SK-N-SH treated with all-trans-retinoic acid at 6 μM for 48 hours (cell line): ENCODE data around the gene MEIS2.

Experiments
- ATAC-seq: fragments of 200-7000 bp; cut with Tn5 transposase; 3 replicates; pipeline ENCODE4 v1.9.1; 2020; ENCODE audit warnings: mild to moderate bottlenecking, moderate library complexity
- ARNTL ChIP-seq: fragments of 450-650 bp; formaldehyde crosslinking; IDR thresholded peaks from 2 replicates; pipeline ENCODE4 v1.5.0; 2020; ENCODE audit warnings: low read depth, mild to moderate bottlenecking, moderate library complexity, borderline replicate concordance
- CSDC2 ChIP-seq: fragments of 250-450 bp; sonication (Bioruptor Pico); IDR thresholded peaks from 2 replicates; pipeline ENCODE4 v1.5.0; 2020; ENCODE audit warnings: mild to moderate bottlenecking, moderate library complexity
- ESRRG ChIP-seq: fragments of 250-450 bp; sonication (Bioruptor Pico); IDR thresholded peaks from 2 replicates; pipeline ENCODE4 v1.6.1; 2021; ENCODE audit warnings: mild to moderate bottlenecking
- GLIS3 ChIP-seq: fragments of 250-450 bp; sonication (Bioruptor Pico); IDR thresholded peaks from 2 replicates; pipeline ENCODE4 v1.5.0; 2020; ENCODE audit warnings: mild to moderate bottlenecking, moderate library complexity
- ISL1 ChIP-seq: fragments of 250-450 bp; sonication (Bioruptor Pico); IDR thresholded peaks from 2 replicates; pipeline ENCODE4 v2.1.2; 2022; ENCODE audit warnings: mild to moderate bottlenecking, moderate library complexity
- OSR1 ChIP-seq: fragments of 250-450 bp; sonication (Bioruptor Pico); IDR thresholded peaks from 2 replicates; pipeline ENCODE4 v1.8.0; 2022; ENCODE audit warnings: moderate library complexity, mild to moderate bottlenecking, inconsistent platforms
- PATZ1 ChIP-seq: fragments of 250-450 bp; sonication (Bioruptor Pico); IDR thresholded peaks from 2 replicates; pipeline ENCODE4 v1.8.0; 2020; ENCODE audit warnings: mild to moderate bottlenecking, moderate library complexity, borderline replicate concordance
- PPARA ChIP-seq: fragments of 250-450 bp; sonication (Bioruptor Pico); IDR thresholded peaks from 2 replicates; pipeline ENCODE4 v1.5.0; 2020; ENCODE audit warnings: mild to moderate bottlenecking, borderline replicate concordance
- RARB ChIP-seq: fragments of 250-450 bp; sonication (Bioruptor Pico); IDR thresholded peaks from 2 replicates; pipeline ENCODE4 v1.8.0; 2021; ENCODE audit warnings: mild to moderate bottlenecking, moderate library complexity
- TCF4 ChIP-seq: fragments of 250-450 bp; sonication (Bioruptor Pico); IDR thresholded peaks from 2 replicates; pipeline ENCODE4 v1.8.0; 2021; ENCODE audit warnings: mild to moderate bottlenecking, moderate library complexity, borderline replicate concordance
- TOX ChIP-seq: fragments of 250-450 bp; sonication (Bioruptor Pico); IDR thresholded peaks from 2 replicates; pipeline ENCODE4 v1.8.0; 2021; ENCODE audit warnings: mild to moderate bottlenecking, moderate library complexity, borderline replicate concordance
- TSHZ2 ChIP-seq: fragments of 250-450 bp; sonication (Bioruptor Pico); IDR thresholded peaks from 2 replicates; pipeline ENCODE4 v1.5.0; 2020; ENCODE audit warnings: mild to moderate bottlenecking, moderate library complexity
- ZC3H10 ChIP-seq: fragments of 250-450 bp; sonication (Bioruptor Pico); IDR thresholded peaks from 2 replicates; pipeline ENCODE4 v1.5.1; 2021; ENCODE audit warnings: mild to moderate bottlenecking, moderate library complexity
- ZFP3 ChIP-seq: fragments of 250-450 bp; sonication (Bioruptor Pico); IDR thresholded peaks from 2 replicates; pipeline ENCODE4 v1.5.0; 2020; ENCODE audit warnings: mild to moderate bottlenecking, moderate library complexity
- ZFP30 ChIP-seq: fragments of 450-650 bp; formaldehyde crosslinking; IDR thresholded peaks from 2 replicates; pipeline ENCODE4 v1.5.0; 2022; ENCODE audit warnings: mild to moderate bottlenecking, moderate library complexity
- ZNF565 ChIP-seq: fragments of 450-650 bp; formaldehyde crosslinking; conservative IDR thresholded peaks from 2 replicates; pipeline ENCODE4 v1.5.0; 2020; ENCODE audit warnings: low read depth, mild to moderate bottlenecking, moderate library complexity
- ZNF70 ChIP-seq: fragments of 450-650 bp; formaldehyde crosslinking; IDR thresholded peaks from 2 replicates; pipeline ENCODE4 v1.5.0; 2020; ENCODE audit warnings: mild to moderate bottlenecking, moderate library complexity
- TF ChIP-seq, protein P1 (sequence below): fragments of 250-450 bp; sonication (Bioruptor Pico); IDR thresholded peaks from 2 replicates; pipeline ENCODE4 v1.5.1; 2020; ENCODE audit warnings: low read depth, mild to moderate bottlenecking, moderate library complexity
- TF ChIP-seq, protein P2 (sequence below): fragments of 250-450 bp; sonication (Bioruptor Pico); IDR thresholded peaks from 2 replicates; pipeline ENCODE4 v1.8.0; 2021; ENCODE audit warnings: low read depth, mild to moderate bottlenecking, moderate library complexity, borderline replicate concordance
- TF ChIP-seq, protein P3 (sequence below): fragments of 250-450 bp; sonication (Bioruptor Pico); IDR thresholded peaks from 2 replicates; pipeline ENCODE4 v1.5.1; 2021; ENCODE audit warnings: mild to moderate bottlenecking, moderate library complexity

MEIS2 gene

DNA sequence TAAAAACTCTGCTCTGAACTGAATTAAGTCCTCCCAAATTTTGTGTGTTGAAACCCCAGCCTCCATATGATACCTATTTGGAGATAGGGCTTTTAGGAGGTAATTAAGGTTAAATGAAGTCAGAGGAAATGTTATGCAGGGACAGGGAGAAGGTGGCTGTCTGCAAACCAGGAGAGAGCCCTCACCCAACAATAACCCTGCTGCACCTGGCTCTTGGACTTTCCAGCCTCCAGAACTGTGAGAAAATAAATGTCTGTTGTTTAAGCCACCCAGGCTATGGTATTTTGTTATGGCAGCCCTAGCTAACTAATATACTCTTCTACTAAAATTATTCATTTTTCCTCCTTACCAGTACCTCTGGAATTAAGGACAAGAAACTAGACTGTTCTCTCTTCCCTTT lies 79.5 kb downstream of the MEIS2 start:
- no peak for TF ChIP-seq ARNTL (CRISPR knock-in tag)
- no peak for TF ChIP-seq CSDC2 (CRISPR knock-in tag)
- no peak for TF ChIP-seq ZNF565 (CRISPR knock-in tag)
- no peak for TF ChIP-seq PATZ1 (CRISPR knock-in tag)
- no peak for TF ChIP-seq ZC3H10 (CRISPR knock-in tag)
- no peak for TF ChIP-seq ZFP3 (CRISPR knock-in tag)
- no peak for TF ChIP-seq RARB
- TF ChIP-seq, protein P1, sequence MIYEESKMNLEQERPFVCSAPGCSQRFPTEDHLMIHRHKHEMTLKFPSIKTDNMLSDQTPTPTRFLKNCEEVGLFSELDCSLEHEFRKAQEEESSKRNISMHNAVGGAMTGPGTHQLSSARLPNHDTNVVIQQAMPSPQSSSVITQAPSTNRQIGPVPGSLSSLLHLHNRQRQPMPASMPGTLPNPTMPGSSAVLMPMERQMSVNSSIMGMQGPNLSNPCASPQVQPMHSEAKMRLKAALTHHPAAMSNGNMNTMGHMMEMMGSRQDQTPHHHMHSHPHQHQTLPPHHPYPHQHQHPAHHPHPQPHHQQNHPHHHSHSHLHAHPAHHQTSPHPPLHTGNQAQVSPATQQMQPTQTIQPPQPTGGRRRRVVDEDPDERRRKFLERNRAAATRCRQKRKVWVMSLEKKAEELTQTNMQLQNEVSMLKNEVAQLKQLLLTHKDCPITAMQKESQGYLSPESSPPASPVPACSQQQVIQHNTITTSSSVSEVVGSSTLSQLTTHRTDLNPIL (CRISPR knock-in tag), result no peak
- no peak for TF ChIP-seq ESRRG
- TF ChIP-seq ISL1 (CRISPR knock-in tag), result no peak
- TF ChIP-seq ZNF70 (CRISPR knock-in tag), result no peak

DNA sequence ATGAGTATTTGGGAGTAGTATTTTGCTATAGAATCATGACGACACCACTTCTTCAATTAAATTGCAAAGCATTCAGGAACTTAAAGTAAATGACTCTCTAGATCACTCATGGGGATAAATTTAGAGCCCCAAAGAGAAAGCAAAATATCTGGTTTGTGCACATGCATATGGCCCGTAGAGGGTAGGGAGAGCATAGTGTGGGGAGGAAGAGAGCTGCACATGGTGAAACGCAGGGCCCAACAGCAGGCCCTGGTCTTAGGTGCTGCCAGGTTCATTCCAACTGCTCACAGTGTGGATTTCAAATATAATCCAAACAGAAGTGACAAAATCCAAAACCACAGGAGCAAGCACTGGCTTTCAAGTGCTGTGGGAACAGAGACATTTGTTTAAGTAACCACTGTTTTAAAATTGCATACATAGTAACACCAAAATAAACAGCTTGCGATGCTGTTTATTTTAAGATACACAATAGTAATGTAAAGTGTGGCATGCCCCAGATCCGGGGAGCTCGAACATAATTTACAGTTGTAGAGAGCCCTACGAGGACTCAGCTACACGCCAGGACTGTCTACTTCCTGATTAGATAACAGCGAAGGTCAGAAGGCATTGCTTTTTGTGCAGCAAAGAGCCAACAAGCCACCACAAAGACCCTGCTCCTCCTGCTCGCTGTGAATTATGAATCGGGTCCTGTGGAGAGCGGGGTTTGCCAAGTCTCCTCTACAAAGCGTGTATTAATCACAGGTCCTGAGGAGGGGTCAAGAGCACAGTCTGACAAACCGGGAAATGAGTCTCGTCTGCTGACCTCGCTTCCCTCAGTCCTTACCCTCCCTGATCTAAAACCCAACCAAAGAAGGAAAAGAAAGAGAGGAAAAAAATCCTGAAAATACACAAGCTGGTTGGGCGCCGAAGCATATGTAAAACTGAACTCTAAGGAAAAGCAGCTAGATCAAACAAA lies 80.6 kb downstream of the MEIS2 start:
- peak; percentile 9 for ATAC-seq
- TF ChIP-seq TOX (CRISPR knock-in tag) (no peak), CSDC2 (CRISPR knock-in tag) (no peak), ZC3H10 (CRISPR knock-in tag) (no peak), ZFP3 (CRISPR knock-in tag) (no peak), RARB (no peak), OSR1 (no peak), TCF4 (CRISPR knock-in tag) (no peak), ZNF70 (CRISPR knock-in tag) (no peak), ZFP30 (CRISPR knock-in tag) (no peak), ARNTL (CRISPR knock-in tag) (no peak), PPARA (no peak), TSHZ2 (CRISPR knock-in tag) (no peak), GLIS3 (CRISPR knock-in tag) (no peak)
- TF ChIP-seq, protein P2, sequence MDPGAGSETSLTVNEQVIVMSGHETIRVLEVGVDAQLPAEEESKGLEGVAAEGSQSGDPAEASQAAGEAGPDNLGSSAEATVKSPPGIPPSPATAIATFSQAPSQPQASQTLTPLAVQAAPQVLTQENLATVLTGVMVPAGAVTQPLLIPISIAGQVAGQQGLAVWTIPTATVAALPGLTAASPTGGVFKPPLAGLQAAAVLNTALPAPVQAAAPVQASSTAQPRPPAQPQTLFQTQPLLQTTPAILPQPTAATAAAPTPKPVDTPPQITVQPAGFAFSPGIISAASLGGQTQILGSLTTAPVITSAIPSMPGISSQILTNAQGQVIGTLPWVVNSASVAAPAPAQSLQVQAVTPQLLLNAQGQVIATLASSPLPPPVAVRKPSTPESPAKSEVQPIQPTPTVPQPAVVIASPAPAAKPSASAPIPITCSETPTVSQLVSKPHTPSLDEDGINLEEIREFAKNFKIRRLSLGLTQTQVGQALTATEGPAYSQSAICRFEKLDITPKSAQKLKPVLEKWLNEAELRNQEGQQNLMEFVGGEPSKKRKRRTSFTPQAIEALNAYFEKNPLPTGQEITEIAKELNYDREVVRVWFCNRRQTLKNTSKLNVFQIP (CRISPR knock-in tag), result no peak
- TF ChIP-seq, protein P3, sequence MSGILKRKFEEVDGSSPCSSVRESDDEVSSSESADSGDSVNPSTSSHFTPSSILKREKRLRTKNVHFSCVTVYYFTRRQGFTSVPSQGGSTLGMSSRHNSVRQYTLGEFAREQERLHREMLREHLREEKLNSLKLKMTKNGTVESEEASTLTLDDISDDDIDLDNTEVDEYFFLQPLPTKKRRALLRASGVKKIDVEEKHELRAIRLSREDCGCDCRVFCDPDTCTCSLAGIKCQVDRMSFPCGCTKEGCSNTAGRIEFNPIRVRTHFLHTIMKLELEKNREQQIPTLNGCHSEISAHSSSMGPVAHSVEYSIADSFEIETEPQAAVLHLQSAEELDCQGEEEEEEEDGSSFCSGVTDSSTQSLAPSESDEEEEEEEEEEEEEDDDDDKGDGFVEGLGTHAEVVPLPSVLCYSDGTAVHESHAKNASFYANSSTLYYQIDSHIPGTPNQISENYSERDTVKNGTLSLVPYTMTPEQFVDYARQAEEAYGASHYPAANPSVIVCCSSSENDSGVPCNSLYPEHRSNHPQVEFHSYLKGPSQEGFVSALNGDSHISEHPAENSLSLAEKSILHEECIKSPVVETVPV (CRISPR knock-in tag), result no peak

More for the DNA sequence above, 79.5 kb downstream of the MEIS2 start:
- ATAC-seq, result no peak
